Astrocyte (in vitro differentiated cells and primary cell): ENCODE results near the gene DLG3.

Experiments
- EZH2 ChIP-seq: IDR thresholded peaks from 2 replicates; pipeline ENCODE4 v1.6.1; 2012; ENCODE audit warnings: mild to moderate bottlenecking, low read length, inconsistent platforms; ENCODE audit not compliant: insufficient read depth
- TF ChIP-seq, protein P1 (sequence below): IDR thresholded peaks from 2 replicates; pipeline ENCODE4 v1.5.1; 2011; ENCODE audit warnings: low read depth, mild to moderate bottlenecking, inconsistent platforms, low read length, moderate library complexity; ENCODE audit not compliant: insufficient read depth

DNA sequence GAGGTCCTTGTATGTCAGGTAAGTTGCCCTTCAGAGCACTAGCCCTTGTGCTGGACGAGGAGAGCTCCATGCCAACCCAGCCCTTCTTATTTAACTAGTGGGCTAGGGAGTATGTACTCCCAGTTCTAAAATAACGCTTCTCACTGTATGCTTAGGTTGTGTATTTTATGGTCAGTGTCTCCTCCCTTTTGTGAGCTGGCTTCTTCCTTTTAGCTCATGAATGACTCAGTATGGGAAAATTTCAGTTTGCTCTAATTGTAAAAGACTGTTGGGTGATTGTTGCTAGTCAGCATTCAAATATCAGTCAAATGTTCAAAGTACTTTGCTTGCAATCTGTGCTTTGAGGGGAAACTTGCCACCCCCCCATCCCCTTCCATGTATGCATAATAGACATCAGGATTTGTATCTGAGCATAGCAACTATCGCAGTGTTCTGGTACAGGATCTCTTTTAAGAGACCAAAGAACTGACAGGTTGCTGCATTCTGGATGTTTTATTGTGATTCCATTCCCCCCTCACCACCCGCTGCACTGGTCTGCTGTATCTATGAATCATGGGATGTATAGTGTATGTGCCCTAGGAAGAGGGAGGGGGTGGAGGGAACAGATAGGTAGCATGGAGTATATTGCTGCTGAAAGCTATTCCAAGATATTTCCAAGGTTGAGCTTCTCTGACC is 34.7 kb downstream of the DLG3 start:
- TF ChIP-seq, protein P1, sequence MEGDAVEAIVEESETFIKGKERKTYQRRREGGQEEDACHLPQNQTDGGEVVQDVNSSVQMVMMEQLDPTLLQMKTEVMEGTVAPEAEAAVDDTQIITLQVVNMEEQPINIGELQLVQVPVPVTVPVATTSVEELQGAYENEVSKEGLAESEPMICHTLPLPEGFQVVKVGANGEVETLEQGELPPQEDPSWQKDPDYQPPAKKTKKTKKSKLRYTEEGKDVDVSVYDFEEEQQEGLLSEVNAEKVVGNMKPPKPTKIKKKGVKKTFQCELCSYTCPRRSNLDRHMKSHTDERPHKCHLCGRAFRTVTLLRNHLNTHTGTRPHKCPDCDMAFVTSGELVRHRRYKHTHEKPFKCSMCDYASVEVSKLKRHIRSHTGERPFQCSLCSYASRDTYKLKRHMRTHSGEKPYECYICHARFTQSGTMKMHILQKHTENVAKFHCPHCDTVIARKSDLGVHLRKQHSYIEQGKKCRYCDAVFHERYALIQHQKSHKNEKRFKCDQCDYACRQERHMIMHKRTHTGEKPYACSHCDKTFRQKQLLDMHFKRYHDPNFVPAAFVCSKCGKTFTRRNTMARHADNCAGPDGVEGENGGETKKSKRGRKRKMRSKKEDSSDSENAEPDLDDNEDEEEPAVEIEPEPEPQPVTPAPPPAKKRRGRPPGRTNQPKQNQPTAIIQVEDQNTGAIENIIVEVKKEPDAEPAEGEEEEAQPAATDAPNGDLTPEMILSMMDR, result no peak
- TF ChIP-seq EZH2, result no peak
